GM19324 (cell line): ENCODE data around the gene ITPRIPL2.

Experiments used
- ATAC-seq: cut with Tn5 transposase; IDR thresholded peaks from one replicate; pipeline ENCODE4 v1.9.1; 2021; ENCODE audit warnings: mild to moderate bottlenecking, moderate library complexity; ENCODE audit not compliant: unreplicated experiment, low FRiP score

Gene ITPRIPL2

GRCh38 chr16:19092653-19093410 is 20.9 kb upstream of the ITPRIPL2 start:
- no peak for ATAC-seq

- no peak for ATAC-seq
Observed at GRCh38 chr16:19093631-19094541, 19.9 kb upstream of the ITPRIPL2 start.

- ATAC-seq, result no peak
Observed at GRCh38 chr16:19094542-19095365, 19.0 kb upstream of the ITPRIPL2 start.

- ATAC-seq, result no peak
Observed at GRCh38 chr16:19095654-19096053, 18.1 kb upstream of the ITPRIPL2 start.

GRCh38 chr16:19098173-19098572 is 15.6 kb upstream of the ITPRIPL2 start:
- no peak for ATAC-seq

- no peak for ATAC-seq
Observed at GRCh38 chr16:19102187-19102872, 11.4 kb upstream of the ITPRIPL2 start.

- no peak for ATAC-seq
Observed at GRCh38 chr16:19104607-19105006, 9.2 kb upstream of the ITPRIPL2 start.

- ATAC-seq, result no peak
Observed at GRCh38 chr16:19105131-19105530, 8.6 kb upstream of the ITPRIPL2 start.

GRCh38 chr16:19105891-19106624 is 7.7 kb upstream of the ITPRIPL2 start:
- no peak for ATAC-seq

- no peak for ATAC-seq
Observed at GRCh38 chr16:19106625-19107020, 7.1 kb upstream of the ITPRIPL2 start.

- no peak for ATAC-seq
Observed at GRCh38 chr16:19108409-19109287, 5.1 kb upstream of the ITPRIPL2 start.

- no peak for ATAC-seq
Observed at GRCh38 chr16:19109288-19109664, 4.5 kb upstream of the ITPRIPL2 start.

- ATAC-seq, result no peak
Observed at GRCh38 chr16:19110537-19111360, 3.0 kb upstream of the ITPRIPL2 start.

- no peak for ATAC-seq
Observed at GRCh38 chr16:19112099-19112407, 1.7 kb upstream of the ITPRIPL2 start.

- no peak for ATAC-seq
Observed at GRCh38 chr16:19114359-19115147, 789 bp downstream of the ITPRIPL2 start.

GRCh38 chr16:19115148-19116021 is 1.6 kb downstream of the ITPRIPL2 start:
- ATAC-seq, result no peak
